GM12873 (cell line): ENCODE results near the gene MYH9.

Source experiments
- TF ChIP-seq, protein P1 (sequence below): IDR thresholded peaks from 2 replicates; pipeline ENCODE4 v1.5.1; 2012; ENCODE audit warnings: low read depth, mild to moderate bottlenecking, moderate library complexity, low read length, control low read depth; ENCODE audit not compliant: insufficient read depth; ENCODE audit errors: missing control alignments

Gene MYH9

DNA sequence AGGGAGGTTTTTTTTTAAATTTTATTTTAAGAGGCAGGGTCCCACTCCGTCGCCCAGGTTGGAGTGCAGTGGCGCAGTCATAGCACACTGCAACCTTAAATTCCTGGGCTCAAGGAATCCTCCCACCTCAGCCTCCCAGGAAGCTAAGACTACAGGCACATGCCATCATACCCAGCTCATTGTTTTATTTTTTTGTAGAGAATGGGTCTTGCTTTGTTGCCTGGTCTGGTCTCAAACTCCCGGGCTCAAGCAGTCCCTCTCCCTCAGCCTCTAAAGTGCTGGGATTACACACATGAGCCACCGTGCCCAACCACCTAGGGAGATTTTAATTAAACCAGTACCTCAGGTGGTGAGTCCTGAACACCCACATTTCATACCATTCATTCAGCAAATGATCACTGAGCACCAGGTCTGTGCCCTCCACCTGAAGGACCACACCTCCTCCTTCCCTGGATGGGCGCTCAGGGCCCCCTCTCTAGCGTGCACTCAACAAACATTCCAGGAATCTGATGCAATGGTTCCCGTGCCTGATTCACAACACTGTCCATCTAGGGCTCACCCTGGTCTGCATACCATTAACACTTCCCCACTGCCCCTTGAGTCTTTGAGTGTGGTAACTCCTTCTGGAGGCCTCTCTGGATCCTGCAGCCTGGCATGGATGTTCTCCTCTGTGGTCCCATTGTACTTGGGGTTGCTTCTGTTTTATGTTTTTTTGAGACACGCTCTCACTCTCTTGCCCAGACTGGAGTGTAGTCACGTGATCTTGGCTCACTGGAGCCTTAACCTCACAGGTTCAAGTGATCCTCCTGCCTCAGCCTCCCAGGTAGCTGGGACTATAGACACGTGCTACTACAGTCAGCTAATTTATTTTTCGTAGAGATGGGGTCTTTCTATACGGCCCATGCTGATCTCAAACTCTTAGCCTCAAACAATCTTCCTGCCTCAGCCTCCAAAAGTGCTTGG, 9.6 kb upstream of the MYH9 start:
- TF ChIP-seq, protein P1, sequence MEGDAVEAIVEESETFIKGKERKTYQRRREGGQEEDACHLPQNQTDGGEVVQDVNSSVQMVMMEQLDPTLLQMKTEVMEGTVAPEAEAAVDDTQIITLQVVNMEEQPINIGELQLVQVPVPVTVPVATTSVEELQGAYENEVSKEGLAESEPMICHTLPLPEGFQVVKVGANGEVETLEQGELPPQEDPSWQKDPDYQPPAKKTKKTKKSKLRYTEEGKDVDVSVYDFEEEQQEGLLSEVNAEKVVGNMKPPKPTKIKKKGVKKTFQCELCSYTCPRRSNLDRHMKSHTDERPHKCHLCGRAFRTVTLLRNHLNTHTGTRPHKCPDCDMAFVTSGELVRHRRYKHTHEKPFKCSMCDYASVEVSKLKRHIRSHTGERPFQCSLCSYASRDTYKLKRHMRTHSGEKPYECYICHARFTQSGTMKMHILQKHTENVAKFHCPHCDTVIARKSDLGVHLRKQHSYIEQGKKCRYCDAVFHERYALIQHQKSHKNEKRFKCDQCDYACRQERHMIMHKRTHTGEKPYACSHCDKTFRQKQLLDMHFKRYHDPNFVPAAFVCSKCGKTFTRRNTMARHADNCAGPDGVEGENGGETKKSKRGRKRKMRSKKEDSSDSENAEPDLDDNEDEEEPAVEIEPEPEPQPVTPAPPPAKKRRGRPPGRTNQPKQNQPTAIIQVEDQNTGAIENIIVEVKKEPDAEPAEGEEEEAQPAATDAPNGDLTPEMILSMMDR: no peak

- TF ChIP-seq, protein P1: no peak
These were observed 8.1 kb upstream of the MYH9 start for GRCh38 chr22:36395915-36396314.

GRCh38 chr22:36395055-36395849, 7.5 kb upstream of the MYH9 start:
- TF ChIP-seq, protein P1: no peak

DNA sequence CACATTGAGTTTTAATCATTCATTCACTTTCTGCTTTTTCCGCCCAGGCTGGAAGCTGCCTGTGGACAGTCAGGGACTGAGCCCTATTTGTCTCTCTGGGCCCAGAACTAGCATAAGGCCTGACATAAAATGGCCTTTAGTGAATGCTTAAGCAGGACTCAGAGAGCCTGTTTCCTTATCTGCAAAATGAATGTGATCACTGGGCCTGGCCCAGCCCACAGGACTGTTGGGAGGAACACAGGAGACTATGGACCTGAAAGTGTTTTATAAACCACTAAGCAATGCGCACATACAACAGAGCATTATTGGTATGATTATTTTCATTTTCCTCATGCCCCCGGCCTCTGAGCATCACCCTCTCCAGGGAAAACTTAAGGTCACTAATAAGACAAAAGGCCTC, 3.9 kb upstream of the MYH9 start:
- TF ChIP-seq, protein P1: no peak

- TF ChIP-seq, protein P1: no peak
These were observed 133 bp downstream of the MYH9 start for GRCh38 chr22:36387709-36387958.

- TF ChIP-seq, protein P1: no peak
These were observed 663 bp downstream of the MYH9 start for GRCh38 chr22:36386900-36387708.
